C4-2B (cell line): Measurements from ENCODE around the gene SIX5.

Experiments used
- ZFX ChIP-seq: fragments of 450-650 bp; IDR thresholded peaks from 2 replicates; pipeline ENCODE4 v1.6.1; 2017
- TF ChIP-seq, protein P1 (sequence below): fragments of 450-650 bp; conservative IDR thresholded peaks from 2 replicates; pipeline ENCODE4 v1.5.1; 2017; ENCODE audit warnings: mild to moderate bottlenecking

DNA sequence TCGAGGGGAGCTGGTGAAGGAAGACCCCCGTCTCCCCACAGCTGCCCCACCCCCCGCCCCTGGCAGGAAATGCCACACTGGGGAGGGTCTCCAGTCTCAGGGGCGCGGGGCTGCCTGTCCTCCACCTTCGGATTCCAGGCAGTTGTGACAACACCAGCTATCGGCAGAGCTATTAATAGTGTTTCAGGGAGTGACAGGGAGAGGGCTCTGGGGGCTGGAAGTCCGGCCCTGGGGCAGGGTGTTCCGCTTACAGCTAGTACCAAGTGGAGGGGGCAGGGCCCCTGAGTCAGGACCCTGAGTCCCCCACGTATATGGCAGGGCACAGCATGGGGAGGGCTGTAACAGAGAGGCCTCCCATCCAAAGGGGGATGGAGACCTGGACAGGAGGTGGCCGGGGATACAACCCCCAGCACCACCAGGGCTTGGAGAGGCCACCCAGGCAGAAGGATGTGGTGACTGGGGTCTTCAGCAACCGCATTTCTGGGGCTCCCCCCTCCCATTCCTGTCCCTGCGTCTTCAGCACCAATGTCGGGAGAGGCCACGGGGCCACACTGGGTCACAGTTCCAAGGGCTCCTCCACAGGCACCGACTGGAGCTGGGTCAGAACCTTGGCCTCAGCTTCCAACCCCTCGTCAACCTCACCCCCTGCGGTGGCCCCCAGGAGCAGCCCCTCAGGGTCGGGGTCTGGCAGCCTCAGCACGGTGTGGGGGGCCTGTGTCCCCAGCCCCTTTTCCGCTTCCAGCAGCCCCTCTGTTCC, 3.9 kb downstream of the SIX5 start:
- TF ChIP-seq, protein P1, sequence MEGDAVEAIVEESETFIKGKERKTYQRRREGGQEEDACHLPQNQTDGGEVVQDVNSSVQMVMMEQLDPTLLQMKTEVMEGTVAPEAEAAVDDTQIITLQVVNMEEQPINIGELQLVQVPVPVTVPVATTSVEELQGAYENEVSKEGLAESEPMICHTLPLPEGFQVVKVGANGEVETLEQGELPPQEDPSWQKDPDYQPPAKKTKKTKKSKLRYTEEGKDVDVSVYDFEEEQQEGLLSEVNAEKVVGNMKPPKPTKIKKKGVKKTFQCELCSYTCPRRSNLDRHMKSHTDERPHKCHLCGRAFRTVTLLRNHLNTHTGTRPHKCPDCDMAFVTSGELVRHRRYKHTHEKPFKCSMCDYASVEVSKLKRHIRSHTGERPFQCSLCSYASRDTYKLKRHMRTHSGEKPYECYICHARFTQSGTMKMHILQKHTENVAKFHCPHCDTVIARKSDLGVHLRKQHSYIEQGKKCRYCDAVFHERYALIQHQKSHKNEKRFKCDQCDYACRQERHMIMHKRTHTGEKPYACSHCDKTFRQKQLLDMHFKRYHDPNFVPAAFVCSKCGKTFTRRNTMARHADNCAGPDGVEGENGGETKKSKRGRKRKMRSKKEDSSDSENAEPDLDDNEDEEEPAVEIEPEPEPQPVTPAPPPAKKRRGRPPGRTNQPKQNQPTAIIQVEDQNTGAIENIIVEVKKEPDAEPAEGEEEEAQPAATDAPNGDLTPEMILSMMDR = no peak
- no peak for TF ChIP-seq ZFX
